CD4-positive, alpha-beta T cell treated with Interleukin-17A for 4 hours (primary cell): ENCODE measurements around the gene POC1B.

Experiments
- DNase-seq: peaks from one replicate; pipeline ENCODE4 v3.0.0-alpha.2; 2020; ENCODE audit warnings: mixed read lengths

The POC1B gene

DNA sequence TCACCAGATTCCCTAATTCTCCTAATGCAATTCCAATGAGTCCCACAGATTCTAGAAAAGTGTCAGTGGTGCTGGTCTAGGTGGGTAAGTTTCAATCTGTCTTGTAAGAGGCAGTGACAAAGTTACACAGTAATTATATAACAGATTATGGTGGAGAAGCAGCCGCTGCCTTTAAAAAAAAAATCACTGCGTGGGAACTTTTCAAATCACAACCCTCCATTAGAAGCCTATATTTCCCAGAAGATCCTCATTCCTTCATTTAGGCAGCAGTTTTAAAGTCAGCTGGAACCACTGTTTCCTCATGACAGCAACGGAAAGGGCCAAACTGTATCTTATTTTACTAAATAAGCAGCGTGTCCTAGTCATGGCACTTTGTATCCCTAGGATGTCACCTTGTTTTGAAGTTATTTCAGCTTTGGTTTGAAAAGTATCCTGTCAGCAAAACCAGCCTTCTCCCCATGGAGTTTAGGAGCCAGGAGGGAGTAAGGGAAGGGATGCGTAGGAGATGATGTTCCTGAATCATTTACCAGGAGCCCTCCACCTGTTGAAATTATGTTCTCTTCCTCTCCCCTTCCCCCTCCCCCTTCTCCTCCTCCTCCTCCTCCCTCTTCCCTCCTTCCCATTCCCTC lies 145.9 kb downstream of the POC1B start:
- no peak for DNase-seq

DNA sequence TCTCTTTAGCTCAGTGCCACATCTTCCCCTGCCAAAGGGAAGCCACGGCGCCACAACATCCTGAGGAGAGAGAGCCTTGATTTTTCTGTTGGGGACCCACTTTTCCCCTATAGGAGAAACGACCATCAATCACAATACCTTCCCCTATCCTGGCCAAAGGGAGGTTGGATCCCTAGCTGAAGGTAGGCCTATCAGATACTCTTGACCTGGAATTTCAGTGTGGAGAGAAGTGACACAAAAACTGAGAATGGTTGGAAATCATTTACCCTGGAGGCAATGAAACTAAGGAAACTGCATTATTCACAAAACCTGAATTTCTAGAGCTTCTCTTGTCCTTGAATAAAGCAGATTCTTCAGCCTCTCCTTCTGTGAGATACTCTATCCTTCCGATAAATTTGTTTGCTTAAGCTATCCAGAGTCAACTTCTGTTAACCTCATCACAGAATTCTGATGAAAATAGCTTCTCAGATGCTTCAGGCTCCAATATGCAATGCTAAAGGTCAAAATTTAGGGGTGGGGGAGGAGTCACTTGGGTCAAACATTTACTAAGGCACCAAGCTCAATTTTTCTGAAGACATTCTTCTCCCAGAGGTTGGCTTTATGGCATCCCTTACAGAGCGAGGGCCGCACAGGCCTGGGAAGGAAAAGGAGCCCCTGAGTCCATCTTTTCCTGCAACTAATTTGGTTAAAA lies 146.6 kb downstream of the POC1B start:
- no peak for DNase-seq

DNA sequence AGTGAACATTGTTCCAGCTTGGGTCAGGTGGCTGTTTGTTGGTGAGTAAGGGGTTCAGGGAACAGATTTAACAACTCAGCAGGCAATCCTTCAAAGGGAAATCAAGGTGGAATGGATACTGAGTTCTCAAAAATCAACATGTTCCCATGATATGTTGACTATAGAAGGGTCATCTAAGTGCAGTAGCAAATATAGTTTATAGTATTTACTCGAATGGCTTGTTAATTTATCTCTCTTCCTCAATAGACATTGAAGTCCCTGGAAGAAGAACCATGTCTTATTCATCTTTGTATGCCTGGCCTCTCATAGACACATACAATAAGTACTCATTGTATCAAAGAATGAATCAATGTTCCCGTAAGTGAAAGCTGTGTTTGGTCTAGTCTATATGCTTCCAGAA lies 149.0 kb downstream of the POC1B start:
- no peak for DNase-seq

- DNase-seq = no peak
Observed at GRCh38 chr12:89376202-89376529, 149.7 kb downstream of the POC1B start.

DNA sequence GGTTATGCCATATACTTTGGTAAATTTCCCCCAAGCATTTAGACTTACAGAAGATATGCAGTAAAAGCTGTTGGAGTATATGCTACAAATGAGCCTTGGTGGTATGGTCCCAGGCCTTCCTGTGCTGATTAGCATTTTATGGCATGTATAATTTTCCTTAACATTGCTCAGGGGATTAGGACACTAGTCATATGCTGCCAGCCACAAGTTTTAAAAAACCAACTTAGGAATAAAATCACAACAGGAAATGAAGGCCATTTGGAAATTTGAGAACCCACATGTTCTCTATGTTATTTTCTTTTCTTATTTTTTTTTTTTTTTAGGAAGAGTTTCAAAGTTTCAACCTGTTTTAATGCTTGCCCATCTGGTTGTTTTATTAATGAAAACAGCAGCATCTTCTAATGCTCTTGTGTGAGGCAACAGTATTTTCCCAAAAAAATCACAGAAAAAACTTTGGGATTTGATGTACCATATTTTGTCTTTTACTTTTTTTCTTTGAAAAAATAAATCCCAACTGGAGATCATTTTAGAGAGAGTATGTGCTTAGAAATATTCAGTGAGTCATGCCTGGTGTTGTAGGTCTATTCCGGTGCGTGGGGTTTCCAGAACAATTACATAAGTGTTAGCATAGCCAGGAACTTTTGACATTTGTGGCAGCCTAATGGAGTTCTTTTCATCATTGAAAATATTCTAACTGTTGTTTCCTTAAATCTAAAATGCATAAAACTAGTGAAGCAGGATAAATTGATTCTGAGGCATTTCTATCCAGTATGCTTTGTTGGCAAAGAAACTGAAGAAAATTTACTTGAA lies 151.9 kb downstream of the POC1B start:
- no peak for DNase-seq

- DNase-seq = no peak
Observed at GRCh38 chr12:89372584-89373370, 153.1 kb downstream of the POC1B start.

- DNase-seq = no peak
Observed at GRCh38 chr12:89370850-89371249, 155.0 kb downstream of the POC1B start.

GRCh38 chr12:89370421-89370831 lies 155.4 kb downstream of the POC1B start:
- no peak for DNase-seq
